Measurements from ENCODE around the gene IDS. TPM values are rescaled to one million over a fixed set of nuclear protein-coding genes. Genes with fewer than 3 reads are reported as not detected.
"Not testable (repeated sequence)": the region's sequence is repeated elsewhere in the genome, so short reads cannot be mapped to it uniquely, and the experiment has no call there.

Gene IDS
- total RNA-seq, 1 experiment from 2014 or later = 39.2 TPM

DNA sequence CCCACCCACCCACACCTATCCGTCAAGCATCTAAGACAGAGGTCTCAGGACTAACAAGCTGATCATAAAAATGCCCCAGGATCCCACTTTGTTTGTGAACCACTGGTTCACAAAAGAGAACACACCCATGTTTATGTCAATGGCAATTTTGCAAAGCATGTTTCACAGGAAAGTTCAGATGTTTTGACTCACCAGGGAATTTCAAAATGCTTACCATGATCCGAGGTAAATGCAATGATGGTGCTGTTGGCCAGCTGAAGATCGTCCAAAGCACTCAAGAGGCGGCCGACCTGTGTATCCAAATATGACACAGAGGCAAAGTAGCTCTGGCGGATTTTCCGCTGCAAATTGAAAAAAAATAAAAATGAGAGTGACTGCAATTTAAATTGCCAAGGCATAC lies 15.0 kb downstream of the IDS start:
- no peak overlapping the region for H2AK5ac ChIP-seq (ENCODE audit: insufficient read length, low read length)
- no peak overlapping the region for H2BK120ac ChIP-seq (ENCODE audit: low read depth, low read length, poor library complexity, severe bottlenecking)
- H3K27me3 Mint-ChIP-seq (ENCODE audit: low read depth) = no peaks in the 10 kb centered on the region
- H4K91ac ChIP-seq (ENCODE audit: insufficient read length, low read depth, low read length) = no peak overlapping the region
- H3K27ac ChIP-seq (ENCODE audit: insufficient read length, low read depth, low read length) = no peak overlapping the region
- no peak overlapping the region for H4K8ac ChIP-seq (replicated peaks; ENCODE audit: insufficient read length, low read depth, low read length)
- no peaks in the 10 kb centered on the region; the same call in 1 of the 2 replicates for H3K27me3 ChIP-seq (ENCODE audit: insufficient read depth, low read length)
- no peak overlapping the region for H2BK20ac ChIP-seq (ENCODE audit: low read depth, low read length, poor library complexity, severe bottlenecking)
- no peaks in the 10 kb centered on the region for H3K4me1 ChIP-seq (ENCODE audit: insufficient read depth, low read length)
- no peak overlapping the region for H3K14ac ChIP-seq (ENCODE audit: insufficient read depth, low read length)
- no peaks in the 10 kb centered on the region for H4K20me1 ChIP-seq (ENCODE audit: control insufficient read depth, insufficient read depth, insufficient read length)
- no peaks in the 10 kb centered on the region for H3K79me1 ChIP-seq (ENCODE audit: insufficient read depth, low read depth, low read length, poor library complexity, severe bottlenecking)
- no peak overlapping the region for H2BK5ac ChIP-seq (ENCODE audit: insufficient read length, low read length)
- H4K5ac ChIP-seq (ENCODE audit: insufficient read length, low read depth, low read length) = no peak overlapping the region
- no peaks in the 10 kb centered on the region for H3K4me1 Mint-ChIP-seq
- H3T11ph ChIP-seq (ENCODE audit: low read length) = no peak overlapping the region
- no peak overlapping the region for H2BK15ac ChIP-seq (ENCODE audit: low read depth, low read length)
- peaks cover 56% of the 10 kb centered on the region for H3K9me3 ChIP-seq (ENCODE audit: control insufficient read depth, low read depth, low read length)
- H3K79me2 ChIP-seq (ENCODE audit: insufficient read depth, low read length) = no peaks in the 10 kb centered on the region
- no peak overlapping the region for H2AFZ ChIP-seq (ENCODE audit: low read length)
- no peaks in the 10 kb centered on the region for H3K23me2 ChIP-seq (ENCODE audit: insufficient read length, low read depth, low read length, poor library complexity, severe bottlenecking)
- no peak overlapping the region for H2BK12ac ChIP-seq (ENCODE audit: insufficient read length, low read depth, low read length)
- no peak overlapping the region for H3K9ac ChIP-seq (ENCODE audit: extremely low read depth, insufficient read length, low read length)
- H3K36me3 Mint-ChIP-seq (ENCODE audit: insufficient read depth in 1 of 3, low read depth in 3 of 3) = peaks cover 18 to 51% (median 43%) of the 10 kb centered on the region in 3 experiments
- no peak overlapping the region for H3K18ac ChIP-seq (ENCODE audit: insufficient read length, low read depth, low read length)
- H3K27ac Mint-ChIP-seq = no peak overlapping the region
- no peak overlapping the region for H3K56ac ChIP-seq (ENCODE audit: insufficient read length, low read depth, low read length)
- no CpG with 5 or more reads among the region's 7 CpGs for WGBS (ENCODE audit: extremely low coverage, insufficient read length, low lambda C conversion rate)
- no peak overlapping the region for H3K23ac ChIP-seq (ENCODE audit: insufficient read length, low read depth, low read length)
- TF ChIP-seq, protein P1, sequence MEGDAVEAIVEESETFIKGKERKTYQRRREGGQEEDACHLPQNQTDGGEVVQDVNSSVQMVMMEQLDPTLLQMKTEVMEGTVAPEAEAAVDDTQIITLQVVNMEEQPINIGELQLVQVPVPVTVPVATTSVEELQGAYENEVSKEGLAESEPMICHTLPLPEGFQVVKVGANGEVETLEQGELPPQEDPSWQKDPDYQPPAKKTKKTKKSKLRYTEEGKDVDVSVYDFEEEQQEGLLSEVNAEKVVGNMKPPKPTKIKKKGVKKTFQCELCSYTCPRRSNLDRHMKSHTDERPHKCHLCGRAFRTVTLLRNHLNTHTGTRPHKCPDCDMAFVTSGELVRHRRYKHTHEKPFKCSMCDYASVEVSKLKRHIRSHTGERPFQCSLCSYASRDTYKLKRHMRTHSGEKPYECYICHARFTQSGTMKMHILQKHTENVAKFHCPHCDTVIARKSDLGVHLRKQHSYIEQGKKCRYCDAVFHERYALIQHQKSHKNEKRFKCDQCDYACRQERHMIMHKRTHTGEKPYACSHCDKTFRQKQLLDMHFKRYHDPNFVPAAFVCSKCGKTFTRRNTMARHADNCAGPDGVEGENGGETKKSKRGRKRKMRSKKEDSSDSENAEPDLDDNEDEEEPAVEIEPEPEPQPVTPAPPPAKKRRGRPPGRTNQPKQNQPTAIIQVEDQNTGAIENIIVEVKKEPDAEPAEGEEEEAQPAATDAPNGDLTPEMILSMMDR (conservative IDR thresholded peaks at IDR 0.05) = no peak
- no peak overlapping the region for H3K4me2 ChIP-seq (ENCODE audit: insufficient read depth, insufficient read length, low read length)
- no peak for DNase-seq
- peaks cover 42 to 46% of the 10 kb centered on the region in 2 experiments for H3K9me3 Mint-ChIP-seq
- H3K4ac ChIP-seq (ENCODE audit: low read depth, low read length) = no peak overlapping the region
- H3K4me3 Mint-ChIP-seq = no peak overlapping the region

DNA sequence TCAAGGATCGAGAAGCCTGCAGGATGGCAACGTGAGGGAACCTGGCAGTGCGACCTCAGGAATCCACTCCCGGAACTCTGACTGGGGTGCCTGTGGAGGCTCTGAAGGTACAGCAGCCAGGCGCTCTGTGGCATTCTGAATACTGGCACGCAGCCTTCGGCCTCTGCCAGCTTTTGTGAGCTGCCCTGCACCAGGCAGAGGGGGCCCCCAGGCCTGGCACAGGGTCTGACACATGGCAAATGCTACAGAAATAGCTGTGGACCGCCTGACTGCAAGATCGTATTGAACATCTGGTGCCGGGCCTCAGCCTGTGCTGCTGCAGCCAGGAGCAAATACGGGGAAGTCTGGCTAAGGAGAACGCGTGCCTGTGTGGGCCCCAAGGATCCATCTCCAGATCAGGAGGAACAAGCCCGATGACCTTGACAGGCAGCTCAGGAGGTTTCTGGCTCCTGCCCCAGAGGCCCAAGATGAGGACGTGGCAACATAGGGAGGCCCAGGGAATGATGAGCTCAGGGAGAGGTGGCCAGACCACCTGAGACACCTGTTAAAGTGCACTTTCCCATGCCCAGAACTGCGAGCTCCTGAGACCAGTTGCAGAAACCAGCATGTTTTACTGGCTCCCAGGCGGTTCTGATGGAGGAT lies 16.6 kb downstream of the IDS start:
- H2BK5ac ChIP-seq (ENCODE audit: insufficient read length, low read length); H3K27ac Mint-ChIP-seq; H3K18ac ChIP-seq (ENCODE audit: insufficient read length, low read depth, low read length); H3K79me1 ChIP-seq (ENCODE audit: insufficient read depth, low read depth, low read length, poor library complexity, severe bottlenecking); H2AFZ ChIP-seq (ENCODE audit: low read length); H3K23me2 ChIP-seq (ENCODE audit: insufficient read length, low read depth, low read length, poor library complexity, severe bottlenecking); H3K27ac ChIP-seq (ENCODE audit: insufficient read length, low read depth, low read length); H2BK15ac ChIP-seq (ENCODE audit: low read depth, low read length); H4K8ac ChIP-seq (replicated peaks; ENCODE audit: insufficient read length, low read depth, low read length); H3K9ac ChIP-seq (ENCODE audit: extremely low read depth, insufficient read length, low read length); H4K20me1 ChIP-seq (ENCODE audit: control insufficient read depth, insufficient read depth, insufficient read length); DNase-seq; H4K91ac ChIP-seq (ENCODE audit: insufficient read length, low read depth, low read length); H3K4me3 Mint-ChIP-seq; H3K23ac ChIP-seq (ENCODE audit: insufficient read length, low read depth, low read length); H2BK20ac ChIP-seq (ENCODE audit: low read depth, low read length, poor library complexity, severe bottlenecking); H3K4ac ChIP-seq (ENCODE audit: low read depth, low read length); H3K4me2 ChIP-seq (ENCODE audit: insufficient read depth, insufficient read length, low read length); H4K5ac ChIP-seq (ENCODE audit: insufficient read length, low read depth, low read length); H3T11ph ChIP-seq (ENCODE audit: low read length); H2AK5ac ChIP-seq (ENCODE audit: insufficient read length, low read length); H3K14ac ChIP-seq (ENCODE audit: insufficient read depth, low read length); H3K79me2 ChIP-seq (ENCODE audit: insufficient read depth, low read length); H3K27me3 ChIP-seq (ENCODE audit: insufficient read depth, low read length); H3K4me1 ChIP-seq (ENCODE audit: insufficient read depth, low read length); H3K56ac ChIP-seq (ENCODE audit: insufficient read length, low read depth, low read length); H2BK120ac ChIP-seq (ENCODE audit: low read depth, low read length, poor library complexity, severe bottlenecking); H2BK12ac ChIP-seq (ENCODE audit: insufficient read length, low read depth, low read length); H3K27me3 Mint-ChIP-seq (ENCODE audit: low read depth); H3K4me1 Mint-ChIP-seq: not testable (repeated sequence)
- WGBS (ENCODE audit: extremely low coverage, insufficient read length, low lambda C conversion rate) = no CpG with 5 or more reads among the region's 17 CpGs
- peaks cover 48% of the 10 kb centered on the region for H3K9me3 ChIP-seq (ENCODE audit: control insufficient read depth, low read depth, low read length)
- H3K9me3 Mint-ChIP-seq = peaks cover 50% of the 10 kb centered on the region in 2 experiments
- peaks cover 15 to 59% (median 54%) of the 10 kb centered on the region in 3 experiments for H3K36me3 Mint-ChIP-seq (ENCODE audit: insufficient read depth in 1 of 3, low read depth in 3 of 3)
